ENCODE results near the gene RGL1. TPM values are rescaled to one million over a fixed set of nuclear protein-coding genes. Genes with fewer than 3 reads are reported as not detected.

The RGL1 gene
- total RNA-seq, 1 donor from 2014 or later, result 2.2 TPM

DNA sequence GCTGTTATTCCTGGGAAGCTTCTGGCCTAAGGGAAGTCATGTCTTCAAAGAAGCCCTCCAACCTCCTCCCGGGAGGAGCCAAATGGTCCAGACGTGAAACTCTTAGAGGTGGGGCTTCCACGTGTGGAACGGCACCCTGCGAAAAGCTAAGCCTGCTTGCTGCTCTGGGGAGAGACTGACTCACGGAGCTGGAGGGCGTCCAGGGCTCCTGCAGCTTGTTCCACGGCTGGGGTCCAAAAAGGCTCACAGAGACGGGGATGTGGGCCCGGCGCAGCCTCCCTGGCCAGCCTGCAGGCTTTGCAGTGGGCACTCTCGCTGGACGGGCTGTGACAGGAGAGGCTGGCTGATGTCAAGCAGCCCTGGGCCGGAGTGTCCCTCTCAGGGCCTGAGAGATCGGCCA is 127.5 kb downstream of the RGL1 start:
- H3K4me3 Mint-ChIP-seq (ENCODE audit: low read depth), result no peak overlapping the region
- no peaks in the 10 kb centered on the region for H3K9me3 Mint-ChIP-seq
- intact Hi-C loops (cut with micrococcal nuclease), result no loop called here
- DNase-seq (ENCODE audit: low spot score), result no peak
- no peaks in the 10 kb centered on the region for H3K27me3 Mint-ChIP-seq (ENCODE audit: low read depth)
- H3K36me3 Mint-ChIP-seq (ENCODE audit: low read depth), result no peaks in the 10 kb centered on the region
- H3K4me1 Mint-ChIP-seq (ENCODE audit: low read depth), result peaks cover 16% of the 10 kb centered on the region
- H3K27ac Mint-ChIP-seq, result no peak overlapping the region

DNA sequence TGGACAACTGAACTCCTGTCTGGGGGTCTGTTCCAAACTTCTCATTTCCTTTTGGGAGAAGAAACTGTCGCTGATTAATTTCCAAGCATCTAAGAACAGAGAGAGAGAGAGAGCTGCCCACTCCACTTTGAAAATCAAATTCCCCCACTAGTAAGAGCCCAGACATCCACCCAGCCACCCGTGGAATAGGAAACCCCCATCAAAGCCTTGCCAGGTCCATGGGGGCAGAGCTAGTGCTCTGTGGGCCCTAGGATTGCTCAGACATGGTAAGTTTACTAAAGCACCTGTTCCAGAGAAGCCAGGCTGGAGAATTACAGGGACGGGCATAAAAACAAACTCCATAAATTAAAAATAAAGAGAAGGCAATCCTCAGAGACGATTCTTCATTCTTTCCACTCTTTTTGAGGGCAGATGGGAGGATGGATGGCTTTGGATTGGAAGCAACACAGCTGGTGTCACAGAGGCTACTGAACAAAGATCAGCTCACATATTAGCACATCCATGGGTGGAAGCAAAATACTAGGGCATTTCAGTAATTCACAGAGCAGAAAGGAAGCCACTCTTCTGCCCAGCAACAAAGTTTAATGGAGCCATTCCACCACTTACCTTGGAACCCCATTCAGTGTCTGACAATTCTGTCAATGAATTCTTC is 128.7 kb downstream of the RGL1 start:
- intact Hi-C loops (cut with micrococcal nuclease), result no loop called here
- Mint-ChIP-seq H3K27ac (no peak overlapping the region), H3K4me1 (ENCODE audit: low read depth) (peaks cover 16% of the 10 kb centered on the region), H3K4me3 (ENCODE audit: low read depth) (no peak overlapping the region), H3K9me3 (no peaks in the 10 kb centered on the region), H3K27me3 (ENCODE audit: low read depth) (no peaks in the 10 kb centered on the region), H3K36me3 (ENCODE audit: low read depth) (no peaks in the 10 kb centered on the region)
- DNase-seq (ENCODE audit: low spot score), result no peak

DNA sequence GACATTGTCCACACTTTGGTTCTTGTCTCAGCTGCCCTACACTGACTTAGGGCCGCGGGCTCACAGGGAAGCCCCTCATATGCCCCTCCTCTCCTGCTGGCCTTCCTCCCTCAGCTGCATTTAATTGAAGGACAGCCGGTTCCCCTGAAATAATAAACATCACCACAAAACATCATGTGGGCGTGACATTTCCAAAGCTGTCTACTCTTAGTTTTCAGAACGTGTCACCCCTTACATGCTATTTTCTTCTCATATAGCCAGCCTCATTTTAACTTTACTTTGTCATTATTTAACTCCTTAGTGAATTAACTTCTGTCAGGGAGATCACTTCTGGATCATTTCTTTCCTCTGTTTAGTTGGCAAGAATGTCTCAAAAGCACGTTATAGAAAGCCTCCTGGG is 129.4 kb downstream of the RGL1 start:
- H3K27ac Mint-ChIP-seq, result no peak overlapping the region
- no peaks in the 10 kb centered on the region for H3K27me3 Mint-ChIP-seq (ENCODE audit: low read depth)
- DNase-seq (ENCODE audit: low spot score), result no peak
- peaks cover 16% of the 10 kb centered on the region for H3K4me1 Mint-ChIP-seq (ENCODE audit: low read depth)
- H3K9me3 Mint-ChIP-seq, result no peaks in the 10 kb centered on the region
- intact Hi-C loops (cut with micrococcal nuclease), result no loop called here
- no peaks in the 10 kb centered on the region for H3K36me3 Mint-ChIP-seq (ENCODE audit: low read depth)
- no peak overlapping the region for H3K4me3 Mint-ChIP-seq (ENCODE audit: low read depth)

DNA sequence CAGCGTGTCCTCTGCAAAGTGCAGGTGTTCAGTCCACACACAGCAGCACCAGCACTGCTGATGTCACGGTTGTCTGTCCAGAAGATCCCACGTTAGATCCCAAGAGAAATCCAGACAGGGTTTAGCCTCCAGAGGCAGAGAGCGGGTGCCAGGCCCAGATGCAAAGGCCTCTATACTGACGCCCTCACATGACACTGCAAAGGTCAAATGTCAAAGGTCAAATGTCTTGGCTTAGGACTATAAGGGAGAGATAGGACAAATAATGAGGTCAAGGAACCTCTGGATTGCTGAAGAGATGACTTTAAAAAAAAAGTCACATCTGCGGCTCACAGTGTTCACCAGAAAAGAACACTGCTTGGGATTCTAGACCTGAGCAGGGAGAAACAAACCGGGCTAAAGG is 131.1 kb downstream of the RGL1 start:
- H3K36me3 Mint-ChIP-seq (ENCODE audit: low read depth), result no peaks in the 10 kb centered on the region
- intact Hi-C loops (cut with micrococcal nuclease), result no loop called here
- peaks cover 2% of the 10 kb centered on the region for H3K27me3 Mint-ChIP-seq (ENCODE audit: low read depth)
- no peak overlapping the region for H3K4me3 Mint-ChIP-seq (ENCODE audit: low read depth)
- H3K9me3 Mint-ChIP-seq, result no peaks in the 10 kb centered on the region
- DNase-seq (ENCODE audit: low spot score), result no peak
- H3K4me1 Mint-ChIP-seq (ENCODE audit: low read depth), result peaks cover 16% of the 10 kb centered on the region
- no peak overlapping the region for H3K27ac Mint-ChIP-seq

DNA sequence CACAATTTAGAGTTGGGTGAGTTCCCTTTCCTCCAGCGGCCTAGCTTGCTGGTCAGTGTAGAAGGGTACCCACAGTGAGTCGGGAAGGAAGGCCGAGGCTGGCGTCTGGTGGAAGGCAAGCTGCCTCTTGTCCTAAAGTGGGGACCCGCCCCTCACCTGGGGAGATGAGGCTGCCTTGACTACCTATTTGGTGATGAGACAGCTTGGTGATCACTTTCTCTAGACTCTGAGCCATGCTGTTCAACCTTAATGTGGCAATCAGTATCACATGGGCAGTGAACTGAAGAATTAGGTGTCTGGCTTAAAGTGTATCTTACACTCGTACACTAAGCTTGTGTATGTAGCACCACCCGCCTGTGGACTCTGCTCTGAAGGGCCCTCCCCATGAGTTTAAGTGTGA is 131.9 kb downstream of the RGL1 start:
- intact Hi-C loops (cut with micrococcal nuclease), result no loop called here
- no peak overlapping the region for H3K4me3 Mint-ChIP-seq (ENCODE audit: low read depth)
- peaks cover 2% of the 10 kb centered on the region for H3K27me3 Mint-ChIP-seq (ENCODE audit: low read depth)
- H3K9me3 Mint-ChIP-seq, result no peaks in the 10 kb centered on the region
- peaks cover 16% of the 10 kb centered on the region for H3K4me1 Mint-ChIP-seq (ENCODE audit: low read depth)
- no peak overlapping the region for H3K27ac Mint-ChIP-seq
- no peak for DNase-seq (ENCODE audit: low spot score)
- no peaks in the 10 kb centered on the region for H3K36me3 Mint-ChIP-seq (ENCODE audit: low read depth)

DNA sequence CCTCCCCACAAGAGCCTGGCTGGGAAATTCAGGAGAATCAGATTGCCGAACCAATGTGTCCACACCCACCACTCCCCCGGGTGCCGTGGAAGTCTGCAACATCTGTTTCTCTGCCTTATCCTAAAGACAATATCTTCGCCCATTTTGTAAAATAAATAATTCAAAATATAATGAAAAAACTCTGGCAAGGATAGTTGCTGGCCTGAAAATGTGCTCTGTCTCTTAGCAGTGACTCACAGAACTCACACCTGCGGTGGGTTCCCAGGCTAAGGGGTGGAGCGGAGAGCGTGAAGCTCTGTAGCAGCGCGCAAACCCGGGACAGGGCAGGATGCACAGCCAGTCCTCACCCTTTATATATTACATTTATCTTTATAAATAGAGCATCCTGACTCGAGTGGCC is 132.7 kb downstream of the RGL1 start:
- Mint-ChIP-seq H3K4me3 (ENCODE audit: low read depth) (no peak overlapping the region), H3K36me3 (ENCODE audit: low read depth) (no peaks in the 10 kb centered on the region), H3K9me3 (no peaks in the 10 kb centered on the region), H3K4me1 (ENCODE audit: low read depth) (peaks cover 16% of the 10 kb centered on the region), H3K27ac (no peak overlapping the region), H3K27me3 (ENCODE audit: low read depth) (peaks cover 2% of the 10 kb centered on the region)
- no peak for DNase-seq (ENCODE audit: low spot score)
- intact Hi-C loops (cut with micrococcal nuclease), result no loop called here

DNA sequence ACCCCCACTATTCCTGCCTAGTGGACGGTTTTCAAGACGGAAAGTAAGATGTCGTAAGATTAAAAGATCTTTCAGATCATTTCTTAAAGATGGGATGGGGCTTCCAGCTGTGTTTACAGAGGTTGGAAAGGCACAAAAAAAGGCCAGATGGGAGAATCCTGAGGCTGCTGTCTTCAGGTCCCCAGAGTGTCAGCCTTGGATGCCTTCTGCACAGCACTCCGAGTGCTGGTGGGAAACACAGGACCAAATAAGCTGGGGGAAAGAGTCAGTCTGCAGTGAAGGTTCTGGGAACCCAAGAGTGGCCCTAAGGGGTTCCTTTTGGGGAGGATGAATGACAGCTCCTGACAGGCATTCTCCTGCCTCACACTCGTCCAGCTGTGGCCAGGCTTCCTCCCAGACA is 136.1 kb downstream of the RGL1 start:
- Mint-ChIP-seq H3K4me3 (ENCODE audit: low read depth) (no peak overlapping the region), H3K27me3 (ENCODE audit: low read depth) (peaks cover 2% of the 10 kb centered on the region), H3K36me3 (ENCODE audit: low read depth) (no peaks in the 10 kb centered on the region), H3K4me1 (ENCODE audit: low read depth) (peaks cover 6% of the 10 kb centered on the region), H3K9me3 (no peaks in the 10 kb centered on the region), H3K27ac (no peak overlapping the region)
- intact Hi-C loops (cut with micrococcal nuclease), result no loop called here
- no peak for DNase-seq (ENCODE audit: low spot score)

DNA sequence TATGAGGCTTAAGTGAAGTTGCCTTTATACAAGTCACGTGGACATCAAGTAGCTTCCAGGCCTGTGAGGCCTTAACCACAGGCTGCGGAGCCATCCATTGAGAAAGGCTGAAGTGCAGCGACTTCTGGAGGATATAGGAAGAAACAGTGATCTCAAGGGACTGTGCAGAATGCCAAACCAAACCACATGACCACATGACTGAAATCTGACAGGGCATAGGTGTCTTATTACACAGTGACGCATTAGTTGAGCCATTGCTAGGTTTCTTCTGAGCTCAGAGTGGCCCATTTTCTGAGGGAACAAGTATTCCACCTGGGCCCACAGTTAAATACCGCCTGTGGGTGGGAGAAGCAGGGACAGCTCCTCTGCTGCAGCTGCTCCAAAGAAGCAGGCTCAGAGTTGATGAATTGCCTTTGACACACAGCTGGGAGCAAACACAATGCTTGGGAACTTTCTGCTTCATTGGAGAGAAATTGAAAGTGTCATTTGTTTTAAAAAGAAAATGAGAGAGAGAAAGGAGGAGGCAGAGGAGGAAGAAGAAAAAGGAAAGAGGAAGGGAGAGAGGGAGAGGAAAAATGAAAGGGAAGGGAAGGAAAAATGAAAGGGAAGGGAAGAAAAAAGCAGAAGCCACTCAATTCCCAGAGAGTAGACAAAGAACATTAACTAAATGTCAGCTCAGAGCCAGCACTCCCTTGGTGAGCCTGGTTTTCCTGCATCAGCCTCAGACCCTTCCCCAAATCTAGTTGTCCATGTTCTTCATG is 138.2 kb downstream of the RGL1 start:
- intact Hi-C loops (cut with micrococcal nuclease), result no loop called here
- H3K9me3 Mint-ChIP-seq, result no peaks in the 10 kb centered on the region

DNA sequence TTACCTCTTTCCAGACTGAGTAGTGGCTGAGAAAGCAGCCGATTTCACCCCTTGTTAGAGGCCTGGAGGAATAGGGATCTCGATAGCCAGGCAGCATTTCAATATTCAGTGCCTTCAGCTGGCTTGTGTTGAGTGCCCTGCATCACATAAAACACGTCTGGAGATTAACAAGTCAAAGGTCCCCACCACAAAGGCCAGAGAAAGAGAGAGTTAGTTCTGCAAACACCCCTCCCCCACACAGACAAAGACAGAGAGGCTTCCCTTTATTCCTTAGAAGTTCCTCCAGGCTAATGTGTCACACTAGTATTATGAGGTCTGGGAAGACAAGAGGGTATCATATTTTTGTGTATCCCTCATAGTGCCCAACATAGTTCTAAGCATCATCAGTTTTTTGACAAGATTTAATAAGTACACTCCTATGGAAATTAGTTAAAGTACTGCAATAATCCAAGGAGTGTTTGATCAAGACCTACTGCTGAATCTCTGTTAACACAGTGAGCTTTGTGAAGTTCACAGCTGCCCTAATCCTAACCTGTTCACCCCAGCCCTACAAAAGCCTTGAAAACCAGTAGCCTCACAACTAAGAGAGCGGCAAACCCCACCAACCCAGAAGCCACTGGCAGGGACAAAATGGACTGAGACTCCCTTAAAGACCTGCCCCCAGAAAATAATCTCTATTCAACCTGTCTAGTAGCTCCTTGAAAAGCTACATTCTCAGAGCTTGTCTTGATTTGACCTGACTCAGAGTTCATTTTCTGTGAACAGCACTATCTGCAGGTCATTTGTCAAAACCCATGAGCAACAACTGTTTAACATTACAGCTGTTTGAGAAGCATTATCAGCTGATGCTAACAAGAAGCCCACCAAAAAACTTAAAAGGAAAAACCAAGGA is 140.8 kb downstream of the RGL1 start:
- H3K9me3 Mint-ChIP-seq, result no peaks in the 10 kb centered on the region
- H3K4me1 Mint-ChIP-seq (ENCODE audit: low read depth), result peaks cover 5% of the 10 kb centered on the region
- H3K27ac Mint-ChIP-seq, result no peak overlapping the region
- no peak for DNase-seq (ENCODE audit: low spot score)
- H3K4me3 Mint-ChIP-seq (ENCODE audit: low read depth), result no peak overlapping the region
- intact Hi-C loops (cut with micrococcal nuclease), result no loop called here
- peaks cover 9% of the 10 kb centered on the region for H3K27me3 Mint-ChIP-seq (ENCODE audit: low read depth)
- H3K36me3 Mint-ChIP-seq (ENCODE audit: low read depth), result no peaks in the 10 kb centered on the region

More for the DNA sequence above, 138.2 kb downstream of the RGL1 start:
- Mint-ChIP-seq H3K36me3 (ENCODE audit: low read depth) (no peaks in the 10 kb centered on the region), H3K4me3 (ENCODE audit: low read depth) (no peak overlapping the region), H3K27me3 (ENCODE audit: low read depth) (peaks cover 9% of the 10 kb centered on the region), H3K4me1 (ENCODE audit: low read depth) (peaks cover 5% of the 10 kb centered on the region), H3K27ac (no peak overlapping the region)
- DNase-seq (ENCODE audit: low spot score), result no peak

DNA sequence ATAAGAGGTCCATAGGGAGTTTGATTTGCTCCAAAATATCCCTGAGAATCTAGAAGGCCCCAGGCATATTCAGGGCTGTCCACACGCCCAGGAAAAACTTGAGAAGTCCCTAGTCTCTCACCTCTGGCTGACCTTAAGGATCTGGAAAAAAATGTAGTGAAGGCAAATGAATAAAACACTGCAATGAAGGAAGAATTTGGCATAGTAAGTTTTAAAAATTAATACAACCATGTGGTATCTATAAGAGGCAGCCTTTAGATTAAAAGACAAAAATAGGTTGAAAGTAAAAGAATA is 141.3 kb downstream of the RGL1 start:
- H3K27me3 Mint-ChIP-seq (ENCODE audit: low read depth), result peaks cover 9% of the 10 kb centered on the region
- H3K4me1 Mint-ChIP-seq (ENCODE audit: low read depth), result peaks cover 5% of the 10 kb centered on the region
- no peak overlapping the region for H3K4me3 Mint-ChIP-seq (ENCODE audit: low read depth)
- intact Hi-C loops (cut with micrococcal nuclease), result no loop called here
- DNase-seq (ENCODE audit: low spot score), result no peak
- no peaks in the 10 kb centered on the region for H3K36me3 Mint-ChIP-seq (ENCODE audit: low read depth)
- peaks cover 4% of the 10 kb centered on the region for H3K9me3 Mint-ChIP-seq
- H3K27ac Mint-ChIP-seq, result no peak overlapping the region

DNA sequence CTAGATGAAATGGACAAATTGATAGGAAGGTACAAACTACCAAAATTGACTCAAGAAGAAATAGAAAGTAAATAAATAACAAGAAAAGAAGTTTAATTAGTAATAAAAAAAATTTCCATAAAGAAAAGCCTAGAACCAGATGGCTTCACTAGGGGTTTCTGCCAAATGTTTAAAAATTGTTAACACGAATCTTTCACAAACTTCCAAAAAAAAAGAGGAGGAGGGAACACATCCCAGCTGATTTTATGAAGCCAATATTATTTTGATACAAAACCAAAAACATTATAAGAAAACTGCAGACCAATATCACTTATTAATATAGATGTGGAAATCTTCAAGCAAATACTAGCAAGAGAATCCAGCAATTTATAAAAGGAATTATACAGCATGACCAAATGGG is 143.1 kb downstream of the RGL1 start:
- peaks cover 4% of the 10 kb centered on the region for H3K9me3 Mint-ChIP-seq
- peaks cover 3% of the 10 kb centered on the region for H3K4me1 Mint-ChIP-seq (ENCODE audit: low read depth)
- no peak for DNase-seq (ENCODE audit: low spot score)

DNA sequence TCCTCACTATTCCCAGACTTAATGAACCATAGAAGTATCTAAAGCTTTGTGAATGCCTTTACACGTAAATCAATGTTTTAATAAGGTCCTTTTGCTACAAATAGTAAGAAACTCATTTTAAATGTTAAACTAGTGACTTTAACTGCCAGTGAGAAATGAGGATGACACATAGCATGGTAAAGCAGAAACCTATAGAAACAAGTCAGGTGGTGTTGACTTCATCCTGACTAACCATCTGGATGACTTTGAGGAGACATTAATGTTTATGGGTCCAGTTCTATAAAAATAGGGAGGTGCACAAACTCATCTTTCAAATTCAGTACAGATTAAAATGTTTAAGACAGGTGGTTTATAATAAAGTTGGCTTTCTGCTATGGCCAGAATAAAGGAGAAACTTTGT is 147.2 kb downstream of the RGL1 start:
- Mint-ChIP-seq H3K36me3 (ENCODE audit: low read depth) (no peaks in the 10 kb centered on the region), H3K27me3 (ENCODE audit: low read depth) (peaks cover 6% of the 10 kb centered on the region), H3K4me3 (ENCODE audit: low read depth) (no peak overlapping the region), H3K27ac (no peak overlapping the region), H3K4me1 (ENCODE audit: low read depth) (peaks cover 18% of the 10 kb centered on the region), H3K9me3 (peaks cover 4% of the 10 kb centered on the region)
- no peak for DNase-seq (ENCODE audit: low spot score)
- intact Hi-C loops (cut with micrococcal nuclease), result no loop called here

More for the DNA sequence above, 143.1 kb downstream of the RGL1 start:
- no peak overlapping the region for H3K27ac Mint-ChIP-seq
- H3K27me3 Mint-ChIP-seq (ENCODE audit: low read depth), result peaks cover 9% of the 10 kb centered on the region
- no peak overlapping the region for H3K4me3 Mint-ChIP-seq (ENCODE audit: low read depth)
- H3K36me3 Mint-ChIP-seq (ENCODE audit: low read depth), result no peaks in the 10 kb centered on the region
- intact Hi-C loops (cut with micrococcal nuclease), result no loop called here

DNA sequence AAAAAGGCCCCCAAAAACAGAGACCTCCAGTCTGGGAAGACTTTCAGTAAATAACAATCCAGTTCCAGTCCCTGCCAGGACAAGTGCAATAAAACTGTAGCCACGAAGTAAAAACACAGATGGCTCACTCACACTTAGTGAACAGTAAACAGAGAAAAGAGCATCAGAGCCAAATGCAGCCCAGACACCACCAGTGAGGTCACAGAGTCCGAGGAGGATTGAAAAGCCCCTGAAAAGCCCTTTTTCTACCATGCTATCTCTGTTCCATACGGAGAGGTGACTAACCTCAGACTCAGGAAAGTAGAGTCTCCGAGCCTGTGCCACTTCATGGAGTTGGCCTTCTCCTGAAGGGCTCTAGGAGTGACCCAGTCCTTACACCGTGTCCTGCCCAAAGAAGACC is 148.1 kb downstream of the RGL1 start:
- H3K27ac Mint-ChIP-seq, result no peak overlapping the region
- H3K27me3 Mint-ChIP-seq (ENCODE audit: low read depth), result peaks cover 2% of the 10 kb centered on the region
- intact Hi-C loops (cut with micrococcal nuclease), result no loop called here
- H3K4me1 Mint-ChIP-seq (ENCODE audit: low read depth), result peaks cover 18% of the 10 kb centered on the region
- H3K4me3 Mint-ChIP-seq (ENCODE audit: low read depth), result no peak overlapping the region
- H3K36me3 Mint-ChIP-seq (ENCODE audit: low read depth), result no peaks in the 10 kb centered on the region
- DNase-seq (ENCODE audit: low spot score), result no peak
- H3K9me3 Mint-ChIP-seq, result peaks cover 4% of the 10 kb centered on the region
